Small intestine (tissue), 7 donors: ENCODE measurements around the gene ATP10A. TPM values are rescaled to one million over a fixed set of nuclear protein-coding genes. Genes with fewer than 3 reads are reported as not detected.

Experiments
- DNase-seq, 2 donors: peaks; one replicate each; pipeline versions ENCODE4 v3.0.0 to v3.0.0-alpha.2; 2013
- FAIRE-seq: peaks from 2 replicates; lab custom pipeline; 2012; peaks lifted over from hg19 to GRCh38; lab: Jason Lieb, UNC
- H3K27ac ChIP-seq, 3 donors: one replicate each; pipeline ENCODE4 v1.5.1; 2013; ENCODE audit warnings: low read length in 2 of 3, mild to moderate bottlenecking in 2 of 3, control low read depth in 1 of 3, inconsistent platforms in 1 of 3, low read depth in 1 of 3, moderate library complexity in 1 of 3
- H3K27me3 ChIP-seq, 3 donors: one replicate each; pipeline ENCODE4 v1.6.1; 2013; ENCODE audit warnings: low read length in 3 of 3, inconsistent platforms in 1 of 3; ENCODE audit not compliant: control insufficient read depth in 3 of 3, insufficient read depth in 3 of 3
- H3K36me3 ChIP-seq, 3 donors: one replicate each; pipeline ENCODE4 v1.6.1; 2013; ENCODE audit warnings: low read length in 3 of 3, inconsistent platforms in 1 of 3, low read depth in 1 of 3, mild to moderate bottlenecking in 1 of 3, moderate library complexity in 1 of 3; ENCODE audit not compliant: control insufficient read depth in 3 of 3, insufficient read depth in 2 of 3
- H3K4me1 ChIP-seq, 3 donors: one replicate each; pipeline ENCODE4 v1.6.1; 2013; ENCODE audit warnings: low read length in 2 of 3, inconsistent platforms in 1 of 3, low read depth in 1 of 3, mild to moderate bottlenecking in 1 of 3, moderate library complexity in 1 of 3; ENCODE audit not compliant: control insufficient read depth in 3 of 3, insufficient read depth in 2 of 3
- H3K4me3 ChIP-seq, 3 donors: one replicate each; pipeline ENCODE4 v1.5.1; 2013; ENCODE audit warnings: low read length in 3 of 3, control low read depth in 1 of 3, inconsistent platforms in 1 of 3, low read depth in 1 of 3, mild to moderate bottlenecking in 1 of 3, moderate library complexity in 1 of 3
- H3K9me3 ChIP-seq, 2 donors: one replicate each; pipeline ENCODE4 v1.6.1; 2013; ENCODE audit warnings: low read depth in 1 of 2, low read length in 1 of 2; ENCODE audit not compliant: control insufficient read depth in 2 of 2, insufficient read depth in 1 of 2
- WGBS, 3 donors: extraction: QIAGEN DNeasy Blood & Tissue Kit; methylation state at CpG; one replicate each; pipeline ENCODE4 v1.1.7; 2013; 5-methylcytosine and 5-hydroxymethylcytosine counted together
- polyA plus RNA-seq, 4 donors: library from polyadenylated mRNA; stranded (reverse) in 3 of 4; unstranded in 1 of 4; fragments of 200-250 nt in 3 of 4; fragments of 120-200 nt in 1 of 4; gene quantifications; one replicate each; pipeline versions ENCODE4 v1.2.1 to v1.2.3, GENCODE V29; 2013
- donor health status: healthy with polysubstance abuse.
- donor health status: control.
- donor health status: control.
- donor health status: Bipolar disorder and iron deficiency.
- donor health status: healthy.

Gene ATP10A
- polyA plus RNA-seq, 4 donors, result 0.27 to 2.8 (median 1.3) TPM; not detected in 1

GRCh38 chr15:25733856-25734679, 129.1 kb downstream of the ATP10A start:
- DNase-seq (no peak), FAIRE-seq (no peak)
- no peak overlapping the region for H3K27ac ChIP-seq
- no peaks in the 10 kb centered on the region for H3K36me3 ChIP-seq
- H3K27me3 ChIP-seq, result no peaks in the 10 kb centered on the region
- H3K4me1 ChIP-seq, result no peaks in the 10 kb centered on the region
- H3K9me3 ChIP-seq, result peaks cover 0 to 2% of the 10 kb centered on the region in 2 donors
- WGBS, 3 donors, result 67 to 82% (median 75%) methylated on average over 19 to 22 of the region's 22 CpGs
- H3K4me3 ChIP-seq, result no peak overlapping the region

DNA sequence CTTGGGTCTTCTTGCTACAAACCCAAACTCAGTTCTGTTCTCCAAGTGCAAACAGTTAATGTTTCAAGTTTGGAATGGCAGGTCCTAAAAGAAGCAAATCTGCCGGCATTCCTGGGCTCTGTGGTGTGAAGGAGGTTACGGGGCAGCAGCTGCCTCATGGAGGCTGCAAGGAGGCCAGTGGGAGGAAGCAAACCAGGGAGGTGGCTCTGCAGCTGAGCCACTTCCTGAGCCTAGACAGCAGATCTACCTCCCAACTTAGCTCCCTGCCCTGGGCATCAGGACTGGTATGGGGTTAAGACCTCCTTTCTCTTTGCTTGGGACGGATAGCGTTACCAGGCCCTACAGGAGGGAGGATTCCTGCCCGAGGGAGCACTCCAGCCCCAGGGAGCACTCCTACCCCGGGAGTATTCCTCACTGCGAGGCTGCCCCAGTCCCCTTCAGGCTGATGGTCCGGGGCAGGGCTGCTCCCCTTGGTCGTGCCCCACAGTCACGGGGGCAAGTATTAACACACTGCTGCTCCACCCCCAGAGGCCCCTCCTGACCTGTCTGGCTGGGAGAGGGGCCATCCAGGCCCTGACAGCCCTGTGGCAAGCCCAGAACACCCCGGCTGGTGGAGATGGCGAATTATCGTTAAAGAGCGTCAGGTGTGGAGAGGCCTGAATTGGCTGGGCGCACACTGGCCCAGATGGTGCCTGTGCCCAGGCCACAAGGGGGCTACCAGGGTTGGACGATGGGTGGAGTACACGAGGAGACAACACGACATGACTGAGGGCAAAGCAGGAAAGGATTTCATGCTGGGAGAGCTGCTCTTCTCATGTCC, 129.9 kb downstream of the ATP10A start:
- Histone ChIP-seq H3K27me3 (no peaks in the 10 kb centered on the region), H3K27ac (no peak overlapping the region), H3K36me3 (no peaks in the 10 kb centered on the region), H3K4me1 (no peaks in the 10 kb centered on the region), H3K9me3 (peaks cover 0 to 2% of the 10 kb centered on the region in 2 donors), H3K4me3 (no peak overlapping the region)
- WGBS, 3 donors, result 76 to 87% (median 81%) methylated on average over 14 to 18 of the region's 18 CpGs
- no peak for DNase-seq
- no peak for FAIRE-seq

DNA sequence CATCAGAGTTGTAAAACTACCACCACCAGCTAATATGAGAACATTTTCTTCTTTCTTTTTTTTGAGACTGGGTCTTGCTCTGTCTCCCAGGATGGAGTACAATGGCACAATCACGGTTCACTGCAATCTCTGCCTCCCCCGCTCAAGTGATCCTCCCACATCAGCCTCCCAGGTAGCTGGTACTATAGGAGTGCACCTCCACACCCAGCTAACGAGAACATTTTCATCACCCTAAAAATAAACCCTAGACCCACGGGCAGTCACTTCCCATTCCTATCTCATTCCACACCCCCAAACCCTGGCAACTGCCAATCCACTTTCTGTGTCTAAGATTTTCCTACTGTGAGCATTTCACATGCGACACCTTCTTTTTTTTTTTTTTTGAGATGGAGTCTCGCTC, 130.9 kb downstream of the ATP10A start:
- no peak for DNase-seq
- Histone ChIP-seq H3K9me3 (peaks cover 0 to 2% of the 10 kb centered on the region in 2 donors), H3K4me3 (no peak overlapping the region), H3K36me3 (no peaks in the 10 kb centered on the region), H3K27ac (no peak overlapping the region), H3K4me1 (no peaks in the 10 kb centered on the region), H3K27me3 (no peaks in the 10 kb centered on the region)
- 80 to 88% (median 85%) methylated on average over 5 to 6 of the region's 6 CpGs for WGBS, 3 donors
- FAIRE-seq, result no peak

GRCh38 chr15:25731411-25731810, 131.7 kb downstream of the ATP10A start:
- FAIRE-seq, result no peak
- Histone ChIP-seq H3K4me1 (no peaks in the 10 kb centered on the region), H3K27me3 (no peaks in the 10 kb centered on the region), H3K27ac (no peak overlapping the region), H3K9me3 (peaks cover 0 to 2% of the 10 kb centered on the region in 2 donors), H3K36me3 (no peaks in the 10 kb centered on the region), H3K4me3 (no peak overlapping the region)
- no peak for DNase-seq
- WGBS, 3 donors, result 75 to 86% (median 78%) methylated on average over 2 of the region's 2 CpGs

DNA sequence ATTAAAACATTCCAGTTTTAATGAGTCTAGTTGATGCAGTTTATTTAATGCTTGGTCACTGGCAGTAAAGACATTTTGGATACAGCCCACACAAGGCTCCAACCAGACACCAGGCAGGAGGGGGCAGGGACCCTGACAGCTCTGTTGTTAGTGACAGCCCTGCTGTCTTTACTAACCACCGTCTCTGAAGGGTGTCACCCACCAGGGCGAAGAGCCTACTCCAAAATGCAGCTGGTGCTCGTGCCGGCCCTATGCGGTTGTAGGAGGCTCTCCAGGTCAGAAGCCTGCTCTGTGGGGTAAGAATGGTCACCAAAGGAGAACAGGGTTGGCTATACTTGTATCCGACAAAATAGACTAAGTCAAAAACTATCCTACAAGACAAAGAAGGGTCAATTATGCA, 132.2 kb downstream of the ATP10A start:
- 88 to 92% (median 90%) methylated on average over 6 of the region's 6 CpGs for WGBS, 3 donors
- H3K27me3 ChIP-seq, result no peaks in the 10 kb centered on the region
- no peak for DNase-seq
- H3K36me3 ChIP-seq, result no peaks in the 10 kb centered on the region
- peaks cover 0 to 2% of the 10 kb centered on the region in 2 donors for H3K9me3 ChIP-seq
- no peak overlapping the region for H3K27ac ChIP-seq
- H3K4me1 ChIP-seq, result no peaks in the 10 kb centered on the region
- no peak for FAIRE-seq
- H3K4me3 ChIP-seq, result no peak overlapping the region

- Histone ChIP-seq H3K27ac (no peak overlapping the region), H3K4me3 (no peak overlapping the region), H3K4me1 (no peaks in the 10 kb centered on the region), H3K36me3 (no peaks in the 10 kb centered on the region), H3K9me3 (peaks cover 0 to 2% of the 10 kb centered on the region in 2 donors), H3K27me3 (no peaks in the 10 kb centered on the region)
- no peak for DNase-seq
- WGBS, 3 donors, result 83 to 89% (median 89%) methylated on average over 15 of the region's 15 CpGs
- no peak for FAIRE-seq
Measured at GRCh38 chr15:25728816-25729215, 134.3 kb downstream of the ATP10A start.

GRCh38 chr15:25727867-25728600, 135.1 kb downstream of the ATP10A start:
- no peak overlapping the region for H3K4me3 ChIP-seq
- FAIRE-seq, result no peak
- WGBS, 3 donors, result 83 to 85% (median 83%) methylated on average over 18 of the region's 18 CpGs
- H3K9me3 ChIP-seq, result peaks cover 0 to 2% of the 10 kb centered on the region in 2 donors
- H3K27ac ChIP-seq, result no peak overlapping the region
- H3K36me3 ChIP-seq, result no peaks in the 10 kb centered on the region
- H3K4me1 ChIP-seq, result no peaks in the 10 kb centered on the region
- H3K27me3 ChIP-seq, result no peaks in the 10 kb centered on the region
- DNase-seq, result no peak

- Histone ChIP-seq H3K27ac (no peak overlapping the region), H3K4me1 (no peaks in the 10 kb centered on the region), H3K36me3 (no peaks in the 10 kb centered on the region), H3K9me3 (no peaks in the 10 kb centered on the region), H3K4me3 (no peak overlapping the region), H3K27me3 (no peaks in the 10 kb centered on the region)
- FAIRE-seq (no peak), DNase-seq (no peak)
- WGBS, 3 donors, result 89 to 94% (median 93%) methylated on average over 15 of the region's 15 CpGs
Measured at GRCh38 chr15:25727116-25727515, 136.0 kb downstream of the ATP10A start.
